H1 (cell line): ENCODE measurements around the gene TOP3A. TPM values are rescaled to one million over a fixed set of nuclear protein-coding genes. Genes with fewer than 3 reads are reported as not detected.

ENCODE experiments used
- CTCF ChIA-PET: fragments of 300-600 bp; sonication (Branson Sonifier 250); formaldehyde crosslinking; loops from one replicate; lab custom pipeline; 2021; ENCODE audit not compliant: partially characterized antibody; lab: Charles Lee
- POLR2A ChIA-PET: fragments of 300-600 bp; sonication (Branson Sonifier 250); formaldehyde crosslinking; loops from one replicate; lab custom pipeline; 2021; ENCODE audit warnings: inconsistent platforms; ENCODE audit not compliant: partially characterized antibody; lab: Charles Lee
- DNase-seq, 2 experiments: peaks; one replicate each; pipeline versions ENCODE4 v3.0.0 to v3.0.0-alpha.2; 2010 to 2022; ENCODE audit warnings: low spot score in 2 of 2, low read depth in 1 of 2, mixed read lengths in 1 of 2
- FAIRE-seq: peaks from 2 replicates; lab custom pipeline; 2011; peaks lifted over from hg19 to GRCh38; lab: Jason Lieb, UNC
- H2AFZ ChIP-seq: 2 replicates; pipeline ENCODE4 v1.8.1; 2012; ENCODE audit warnings: low read length, inconsistent platforms
- H2AK5ac ChIP-seq: 2 replicates; pipeline ENCODE4 v1.6.1; 2013; ENCODE audit warnings: low read depth, low read length
- H2BK120ac ChIP-seq: replicated peaks from 2 replicates; pipeline ENCODE3; 2013; ENCODE audit warnings: low read depth, low read length, inconsistent platforms
- H2BK12ac ChIP-seq: 2 replicates; pipeline ENCODE4 v1.6.1; 2013; ENCODE audit warnings: low read depth, low read length
- H2BK15ac ChIP-seq: 2 replicates; pipeline ENCODE4 v1.6.1; 2013; ENCODE audit warnings: low read length
- H2BK20ac ChIP-seq: 2 replicates; pipeline ENCODE4 v1.6.1; 2013; ENCODE audit warnings: low read length
- H2BK5ac ChIP-seq: 2 replicates; pipeline ENCODE4 v1.6.1; 2013; ENCODE audit warnings: low read depth, low read length
- H3K14ac ChIP-seq: 2 replicates; pipeline ENCODE4 v1.6.1; 2013; ENCODE audit warnings: inconsistent platforms; ENCODE audit not compliant: insufficient read length
- H3K18ac ChIP-seq: 2 replicates; pipeline ENCODE4 v1.6.1; 2013; ENCODE audit warnings: low read length; ENCODE audit errors: extremely low read depth
- H3K23ac ChIP-seq: 2 replicates; pipeline ENCODE4 v1.6.1; 2013; ENCODE audit warnings: inconsistent platforms; ENCODE audit not compliant: insufficient read length
- H3K23me2 ChIP-seq: 2 replicates; pipeline ENCODE4 v1.6.1; 2013; ENCODE audit warnings: low read depth, low read length
- H3K27ac ChIP-seq: 2 replicates; pipeline ENCODE4 v1.6.1; 2011; ENCODE audit warnings: low read depth, low read length, inconsistent platforms
- H3K27me3 ChIP-seq, 4 experiments: replicated peaks in 1 of 4; 1 replicate in 1 of 4; 2 replicates in 3 of 4; pipeline versions ENCODE4 v1.6.1 to v1.8.1; 2011 to 2013; ENCODE audit warnings: low read length in 3 of 4, mild to moderate bottlenecking in 3 of 4, inconsistent platforms in 2 of 4, mixed read lengths in 2 of 4, moderate library complexity in 1 of 4; ENCODE audit not compliant: control insufficient read depth in 3 of 4, insufficient read depth in 3 of 4; ENCODE audit errors: extremely low read depth in 1 of 4
- H3K36me3 ChIP-seq, 4 experiments: 2 replicates each; pipeline versions ENCODE4 v1.6.1 to v1.8.1; 2011 to 2013; ENCODE audit warnings: mild to moderate bottlenecking in 4 of 4, low read length in 3 of 4, moderate library complexity in 2 of 4, control low read depth in 1 of 4, inconsistent platforms in 1 of 4; ENCODE audit not compliant: insufficient read depth in 4 of 4, control insufficient read depth in 2 of 4
- H3K4ac ChIP-seq: replicated peaks from 2 replicates; pipeline ENCODE3; 2013; ENCODE audit warnings: low read length, low read depth, mixed read lengths, inconsistent platforms; ENCODE audit not compliant: insufficient read length
- H3K4me1 ChIP-seq, 4 experiments: replicated peaks in 1 of 4; 1 replicate in 1 of 4; 2 replicates in 3 of 4; pipeline versions ENCODE4 v1.6.1 to v1.8.1; 2011 to 2013; ENCODE audit warnings: low read length in 3 of 4, inconsistent platforms in 2 of 4, mixed read lengths in 1 of 4; ENCODE audit not compliant: insufficient read depth in 4 of 4, control insufficient read depth in 3 of 4
- H3K4me2 ChIP-seq, 2 experiments: 2 replicates each; pipeline versions ENCODE4 v1.6.1 to v1.8.1; 2011 to 2013; ENCODE audit warnings: low read depth in 2 of 2, low read length in 2 of 2, control low read depth in 1 of 2, inconsistent platforms in 1 of 2, mild to moderate bottlenecking in 1 of 2; ENCODE audit not compliant: insufficient read depth in 1 of 2
- H3K4me3 ChIP-seq, 4 experiments: fragments of 200-600, 300-600 bp in 1 of 4; sonication (generic), shearing (Covaris generic), sonication (Bioruptor Twin) in 1 of 4; 2 replicates each; pipeline versions ENCODE4 v1.5.1 to v1.8.1; 2011 to 2016; ENCODE audit warnings: low read length in 4 of 4, low read depth in 3 of 4, control low read depth in 2 of 4, inconsistent platforms in 2 of 4, mild to moderate bottlenecking in 2 of 4, mixed read lengths in 1 of 4, moderate library complexity in 1 of 4; ENCODE audit not compliant: insufficient read depth in 2 of 4; ENCODE audit errors: extremely low read depth in 1 of 4
- H3K56ac ChIP-seq: replicated peaks from 2 replicates; pipeline ENCODE3; 2013; ENCODE audit warnings: low read depth, mild to moderate bottlenecking, mixed read lengths, low read length, inconsistent platforms; ENCODE audit not compliant: insufficient read length
- H3K79me1 ChIP-seq: 2 replicates; pipeline ENCODE4 v1.6.1; 2013; ENCODE audit warnings: low read depth, low read length, control low read depth
- H3K79me2 ChIP-seq, 2 experiments: 2 replicates each; pipeline versions ENCODE4 v1.6.1 to v1.8.1; 2012 to 2013; ENCODE audit warnings: low read length in 2 of 2, mild to moderate bottlenecking in 2 of 2, inconsistent platforms in 1 of 2; ENCODE audit not compliant: insufficient read depth in 2 of 2, control insufficient read depth in 1 of 2
- H3K9ac ChIP-seq, 4 experiments: replicated peaks in 1 of 4; 1 replicate in 1 of 4; 2 replicates in 3 of 4; pipeline versions ENCODE4 v1.6.1 to v1.8.1; 2011 to 2013; ENCODE audit warnings: low read depth in 3 of 4, low read length in 3 of 4, control low read depth in 2 of 4, mild to moderate bottlenecking in 2 of 4, moderate library complexity in 2 of 4, inconsistent platforms in 1 of 4; ENCODE audit errors: extremely low read depth in 1 of 4
- H3K9me3 ChIP-seq, 2 experiments: 2 replicates each; pipeline versions ENCODE4 v1.6.1 to v1.8.1; 2012 to 2013; ENCODE audit warnings: mild to moderate bottlenecking in 2 of 2, moderate library complexity in 2 of 2, control low read depth in 1 of 2, inconsistent platforms in 1 of 2, low read depth in 1 of 2, low read length in 1 of 2, mixed read lengths in 1 of 2; ENCODE audit not compliant: insufficient read depth in 2 of 2
- H4K20me1 ChIP-seq, 2 experiments: replicated peaks in 1 of 2; 2 replicates each; pipeline versions ENCODE3 to v1.8.1; 2011 to 2013; ENCODE audit warnings: inconsistent platforms in 2 of 2, low read length in 2 of 2, mild to moderate bottlenecking in 1 of 2; ENCODE audit not compliant: insufficient read depth in 2 of 2, control insufficient read depth in 1 of 2
- H4K5ac ChIP-seq: 2 replicates; pipeline ENCODE4 v1.6.1; 2013; ENCODE audit warnings: low read length, low read depth, mixed read lengths, inconsistent platforms; ENCODE audit not compliant: insufficient read length
- H4K8ac ChIP-seq: 2 replicates; pipeline ENCODE4 v1.8.0; 2013; ENCODE audit warnings: mild to moderate bottlenecking, moderate library complexity, low read length, inconsistent platforms; ENCODE audit not compliant: insufficient read depth; ENCODE audit errors: extremely low read depth
- H4K91ac ChIP-seq: replicated peaks from 2 replicates; pipeline ENCODE3; 2013; ENCODE audit warnings: low read length, mixed read lengths, inconsistent platforms; ENCODE audit not compliant: insufficient read length
- E2F6 ChIP-seq: IDR thresholded peaks from 2 replicates; pipeline ENCODE4 v1.6.1; 2012; ENCODE audit warnings: inconsistent platforms
- KDM4A ChIP-seq: IDR thresholded peaks from one replicate; pipeline ENCODE4 v1.7.1; 2012; ENCODE audit warnings: low read depth, mild to moderate bottlenecking, moderate library complexity, low read length, inconsistent platforms; ENCODE audit not compliant: severe bottlenecking
- RBBP5 ChIP-seq: IDR thresholded peaks from 2 replicates; pipeline ENCODE4 v1.7.1; 2012; ENCODE audit warnings: low read depth, mild to moderate bottlenecking, inconsistent platforms, low read length, moderate library complexity, borderline replicate concordance
- RFX5 ChIP-seq: IDR thresholded peaks from 2 replicates; pipeline ENCODE4 v1.6.1; 2011; ENCODE audit warnings: low read depth, low read length, improper control_type of control experiment, borderline replicate concordance
- SIN3A ChIP-seq, 2 experiments: IDR thresholded peaks in 1 of 2; conservative IDR thresholded peaks in 1 of 2; 2 replicates each; pipeline ENCODE4 v1.6.1; 2011 to 2012; ENCODE audit warnings: low read length in 2 of 2, improper control_type of control experiment in 1 of 2, low read depth in 1 of 2, mild to moderate bottlenecking in 1 of 2
- SIRT6 ChIP-seq: IDR thresholded peaks from one replicate; pipeline ENCODE4 v1.7.1; 2012; ENCODE audit warnings: low read length, inconsistent platforms
- TBP ChIP-seq: IDR thresholded peaks from 2 replicates; pipeline ENCODE4 v1.6.1; 2011; ENCODE audit warnings: low read depth, low read length, improper control_type of control experiment
- TEAD4 ChIP-seq: IDR thresholded peaks from 2 replicates; pipeline ENCODE4 v1.6.1; 2012; ENCODE audit warnings: low read depth, low read length, inconsistent platforms, mixed read lengths
- USF2 ChIP-seq: IDR thresholded peaks from 2 replicates; pipeline ENCODE4 v1.6.1; 2011; ENCODE audit warnings: low read length, improper control_type of control experiment
- WGBS, 2 experiments: shearing (Covaris generic) in 1 of 2; methylation state at CpG; one replicate each; pipeline versions ENCODE4 v1.1.6 to v1.1.7; 2013 to 2015; ENCODE audit warnings: low lambda C conversion rate in 2 of 2, mixed read lengths in 2 of 2, inconsistent platforms in 1 of 2, low coverage in 1 of 2, missing lambda C conversion rate in 1 of 2; ENCODE audit not compliant: insufficient replicate concordance in 2 of 2, insufficient coverage in 1 of 2, insufficient read length in 1 of 2; ENCODE audit errors: extremely low coverage in 1 of 2, missing lambda C conversion rate in 1 of 2; 5-methylcytosine and 5-hydroxymethylcytosine counted together
- polyA plus RNA-seq, 7 experiments: library from polyadenylated mRNA; depleted of rRNA in 3 of 7; stranded (reverse) in 5 of 7; unstranded in 2 of 7; fragments of >200 nt in 5 of 7; fragments of 200-250 nt in 2 of 7; gene quantifications; 1 replicate in 5 of 7; 2 replicates in 1 of 7; 4 replicates in 1 of 7; pipeline versions ENCODE4 v1.2.1 to v1.2.3, GENCODE V29; 2011 to 2013; ENCODE audit warnings: missing spikeins in 2 of 7, mixed read lengths in 2 of 7
- total RNA-seq: library from RNA; stranded (reverse); fragmentation: NEBNext Ultra II Directional; extraction: Animal tissue kit (Norgen Biotek cat#: 25700); gene quantifications from 2 replicates; pipeline ENCODE4 v1.2.1, GENCODE V29; 2021

Gene TOP3A
- total and polyA plus RNA-seq, 2 of the 8 experiments (the other 6 are each of a cell fraction or from before 2014, with no cell fraction given) = 23.4 to 54.3 TPM

- peak within 1 kb of the TSS; percentile 87 for H2BK5ac ChIP-seq
- H3K14ac ChIP-seq = no peak within 1 kb of the TSS
- peak within 1 kb of the TSS; percentile 62 for H3K56ac ChIP-seq
- H3K27me3 ChIP-seq = no peaks in the 10 kb centered on the region
- peak within 1 kb of the TSS; percentile 87 for H4K5ac ChIP-seq
- H3K23me2 ChIP-seq = peaks cover 14% of the 10 kb centered on the region
- H3K4me2 ChIP-seq = peak within 1 kb of the TSS; percentile 84 to 96
- H4K8ac ChIP-seq = peak within 1 kb of the TSS; percentile 90
- no peak within 1 kb of the TSS; the same call in 1 of the 2 replicates for H2BK15ac ChIP-seq
- H2BK120ac ChIP-seq = no peak within 1 kb of the TSS
- CTCF ChIA-PET = interaction anchor here (0.5 to 2.7 kb wide), 5 partner anchors 9 to 34 kb away, joined by 3 to 18 read pairs (median 3); no protein-coding TSS in a partner anchor
- WGBS, 2 experiments = 2% methylated on average over 48 of the region's 71 CpGs; no CpG with 5 or more reads in 1 of the 2 experiments
- H2AFZ ChIP-seq = peak within 1 kb of the TSS; percentile 56
- peaks cover 0 to 26% of the 10 kb centered on the region in 2 experiments; a peak in 1 of 4 replicates for H3K79me2 ChIP-seq
- no peak within 1 kb of the TSS for H3K23ac ChIP-seq
- no peak for FAIRE-seq
- H3K9ac ChIP-seq = peak within 1 kb of the TSS; percentile 62 to 70 (median 66)
- H3K18ac ChIP-seq = peak within 1 kb of the TSS; percentile 85; the same call in 1 of the 2 replicates
- H3K4me3 ChIP-seq = peak within 1 kb of the TSS; percentile 59 to 94 (median 92)
- H4K91ac ChIP-seq = peak within 1 kb of the TSS; percentile 90
- H2BK20ac ChIP-seq = no peak within 1 kb of the TSS
- peak within 1 kb of the TSS; percentile 79; the same call in 1 of the 2 replicates for H3K27ac ChIP-seq
- H3K4ac ChIP-seq = peak within 1 kb of the TSS; percentile 15
- no peaks in the 10 kb centered on the region for H3K9me3 ChIP-seq
- H3K79me1 ChIP-seq = peaks cover 18% of the 10 kb centered on the region
- peak in 1 of 2 experiments; percentile 83 for DNase-seq
- peaks cover 12 to 30% (median 19%) of the 10 kb centered on the region in 4 experiments for H3K36me3 ChIP-seq
- H3K4me1 ChIP-seq = peaks cover 4 to 37% (median 20%) of the 10 kb centered on the region in 4 experiments
- H2AK5ac ChIP-seq = no peak within 1 kb of the TSS
- H4K20me1 ChIP-seq = peaks cover 4 to 10% of the 10 kb centered on the region in 2 experiments
- POLR2A ChIA-PET = interaction anchor here (0.9 to 11.5 kb wide), 10 partner anchors 11 to 104 kb away, joined by 3 to 171 read pairs (median 12); partner anchors contain the start of genes LLGL1 and SHMT1
- H2BK12ac ChIP-seq = peak within 1 kb of the TSS; percentile 92; the same call in 1 of the 2 replicates
- TF ChIP-seq TBP = peak; percentile 30; the same call in 1 of the 2 replicates
- no peak for TF ChIP-seq SIRT6
- TF ChIP-seq KDM4A = peak; percentile 80
- TF ChIP-seq E2F6 = no peak
- peak in 1 of 2 experiments; percentile 9; a peak in 1 of 4 replicates for TF ChIP-seq SIN3A (conservative IDR thresholded peaks at IDR 0.05 in 1 of 2, IDR thresholded peaks at IDR 0.05 in 1 of 2; ENCODE audit: low read depth in 1 of 2, low read length in 2 of 2)
- peak; percentile 78 for TF ChIP-seq TEAD4
- TF ChIP-seq RBBP5 = peak; percentile 63
- TF ChIP-seq RFX5 = no peak
- no peak for TF ChIP-seq USF2
These were observed 56.3 kb downstream of the TOP3A start, which contains the start of gene FLII for GRCh38 chr17:18258356-18259038. Gene FLII, minus strand, starts transcription at chr17:18258738. Its CDS starts 48 bp downstream, at chr17:18258690.
